WTC11 (cell line): Measurements from ENCODE around the gene NRAP. TPM values are rescaled to one million over a fixed set of nuclear protein-coding genes. Genes with fewer than 3 reads are reported as not detected.

Experiments
- ATAC-seq: fragments of 200-7000 bp; cut with Tn5 transposase; 2 replicates; pipeline ENCODE4 v1.10.0; 2021; ENCODE audit warnings: mild to moderate bottlenecking, moderate library complexity
- CTCF ChIA-PET: fragments of 300-600 bp; sonication (Branson Sonifier 250); formaldehyde crosslinking; loops from one replicate; lab custom pipeline; 2021; ENCODE audit warnings: antibody characterized with exemption; lab: Charles Lee
- POLR2A ChIA-PET: fragments of 350-600 bp; sonication (Branson Sonifier 250); formaldehyde crosslinking; loops from one replicate; lab custom pipeline; 2021; ENCODE audit warnings: antibody characterized with exemption; lab: Charles Lee
- DNase-seq: peaks from one replicate; pipeline ENCODE4 v3.0.0; 2021; ENCODE audit warnings: low spot score
- H3K27ac Mint-ChIP-seq: 2 replicates; pipeline ENCODE4 v1.8.0; 2021; ENCODE audit warnings: mixed read lengths
- H3K27me3 Mint-ChIP-seq: 2 replicates; pipeline ENCODE4 v1.8.0; 2021; ENCODE audit warnings: low read depth, mild to moderate bottlenecking, moderate library complexity, mixed read lengths
- H3K36me3 Mint-ChIP-seq: 2 replicates; pipeline ENCODE4 v1.8.0; 2021; ENCODE audit warnings: mixed read lengths
- H3K4me1 Mint-ChIP-seq: 2 replicates; pipeline ENCODE4 v1.8.0; 2022; ENCODE audit warnings: mixed read lengths
- H3K4me3 Mint-ChIP-seq: 2 replicates; pipeline ENCODE4 v1.8.0; 2021; ENCODE audit warnings: mild to moderate bottlenecking, moderate library complexity, mixed read lengths
- H3K9me3 Mint-ChIP-seq: 2 replicates; pipeline ENCODE4 v1.8.0; 2021; ENCODE audit warnings: mixed read lengths
- EMX1 ChIP-seq: fragments of 250-450 bp; sonication (Bioruptor Pico); IDR thresholded peaks from 2 replicates; pipeline ENCODE4 v1.8.0; 2021; ENCODE audit warnings: mild to moderate bottlenecking
- FOXJ3 ChIP-seq: sonication (generic); formaldehyde crosslinking; IDR thresholded peaks from 2 replicates; pipeline ENCODE4 v1.9.0; 2021; ENCODE audit warnings: missing genetic modification reagents, mild to moderate bottlenecking, borderline replicate concordance
- GRHL2 ChIP-seq: fragments of 250-450 bp; sonication (Bioruptor Pico); IDR thresholded peaks from 2 replicates; pipeline ENCODE4 v1.8.0; 2022; ENCODE audit warnings: mild to moderate bottlenecking, moderate library complexity; ENCODE audit not compliant: insufficient replicate concordance, severe bottlenecking
- MYBL2 ChIP-seq: sonication (generic); formaldehyde crosslinking; IDR thresholded peaks from 2 replicates; pipeline ENCODE4 v1.8.1; 2023; ENCODE audit warnings: mild to moderate bottlenecking, moderate library complexity, missing genetic modification reagents
- NR1H2 ChIP-seq: sonication (generic); formaldehyde crosslinking; IDR thresholded peaks from 2 replicates; pipeline ENCODE4 v1.9.0; 2021; ENCODE audit warnings: mild to moderate bottlenecking, moderate library complexity, missing genetic modification reagents
- OVOL2 ChIP-seq: fragments of 250-450 bp; sonication (Bioruptor Pico); IDR thresholded peaks from 2 replicates; pipeline ENCODE4 v1.9.0; 2021; ENCODE audit warnings: mild to moderate bottlenecking, borderline replicate concordance
- SMAD4 ChIP-seq: sonication (generic); formaldehyde crosslinking; IDR thresholded peaks from 2 replicates; pipeline ENCODE4 v1.8.0; 2022; ENCODE audit warnings: mild to moderate bottlenecking, missing genetic modification reagents
- TEAD1 ChIP-seq: sonication (generic); formaldehyde crosslinking; IDR thresholded peaks from 2 replicates; pipeline ENCODE4 v1.8.0; 2022; ENCODE audit warnings: mild to moderate bottlenecking, missing genetic modification reagents
- ZBTB21 ChIP-seq: sonication (generic); formaldehyde crosslinking; IDR thresholded peaks from 2 replicates; pipeline ENCODE4 v1.8.1; 2023; ENCODE audit warnings: mild to moderate bottlenecking, missing genetic modification reagents, borderline replicate concordance
- ZNF219 ChIP-seq: sonication (generic); formaldehyde crosslinking; IDR thresholded peaks from 2 replicates; pipeline ENCODE4 v1.8.0; 2023; ENCODE audit warnings: missing genetic modification reagents, mild to moderate bottlenecking, borderline replicate concordance
- ZNF232 ChIP-seq: sonication (generic); formaldehyde crosslinking; IDR thresholded peaks from 2 replicates; pipeline ENCODE4 v1.8.0; 2022; ENCODE audit warnings: mild to moderate bottlenecking, missing genetic modification reagents
- ZNF263 ChIP-seq: sonication (generic); formaldehyde crosslinking; IDR thresholded peaks from 2 replicates; pipeline ENCODE4 v1.8.1; 2022; ENCODE audit warnings: low read depth, mild to moderate bottlenecking, moderate library complexity, missing genetic modification reagents
- ZNF396 ChIP-seq: fragments of 250-450 bp; sonication (Bioruptor Pico); IDR thresholded peaks from 2 replicates; pipeline ENCODE4 v1.8.0; 2021; ENCODE audit warnings: mild to moderate bottlenecking, moderate library complexity, borderline replicate concordance
- total RNA-seq: library from RNA; stranded (reverse); gene quantifications from 3 replicates; pipeline ENCODE4 v1.2.3, GENCODE V29; 2021
- TF ChIP-seq, protein P1 (sequence below): fragments of 250-450 bp; sonication (Bioruptor Pico); conservative IDR thresholded peaks from 2 replicates; pipeline ENCODE4 v1.9.0; 2021; ENCODE audit warnings: mild to moderate bottlenecking
- TF ChIP-seq, protein P2 (sequence below): sonication (generic); formaldehyde crosslinking; IDR thresholded peaks from 2 replicates; pipeline ENCODE4 v1.8.1; 2022; ENCODE audit warnings: low read depth, missing genetic modification reagents, borderline replicate concordance
- TF ChIP-seq, protein P3 (sequence below): fragments of 200-600 bp; IDR thresholded peaks from 2 replicates; pipeline ENCODE4 v1.8.0; 2022; ENCODE audit warnings: antibody characterized with exemption
- TF ChIP-seq, protein P4 (sequence below): sonication (generic); formaldehyde crosslinking; IDR thresholded peaks from 2 replicates; pipeline ENCODE4 v1.8.1; 2023; ENCODE audit warnings: mild to moderate bottlenecking, missing genetic modification reagents, moderate library complexity
- TF ChIP-seq, protein P5 (sequence below): fragments of 250-450 bp; sonication (Bioruptor Pico); IDR thresholded peaks from 2 replicates; pipeline ENCODE4 v1.9.0; 2021; ENCODE audit warnings: mild to moderate bottlenecking
- TF ChIP-seq, protein P6 (sequence below): sonication (generic); formaldehyde crosslinking; IDR thresholded peaks from 2 replicates; pipeline ENCODE4 v1.8.0; 2022; ENCODE audit warnings: mild to moderate bottlenecking, missing genetic modification reagents
- TF ChIP-seq, protein P7 (sequence below): sonication (generic); formaldehyde crosslinking; IDR thresholded peaks from 2 replicates; pipeline ENCODE4 v1.8.1; 2022; ENCODE audit warnings: low read depth, mild to moderate bottlenecking, moderate library complexity, missing genetic modification reagents, borderline replicate concordance
- TF ChIP-seq, protein P8 (sequence below): sonication (generic); formaldehyde crosslinking; IDR thresholded peaks from 2 replicates; pipeline ENCODE4 v1.8.1; 2022; ENCODE audit warnings: mild to moderate bottlenecking, missing genetic modification reagents, moderate library complexity, borderline replicate concordance

The NRAP gene
- total RNA-seq, 1 experiment from 2014 or later = not detected

DNA sequence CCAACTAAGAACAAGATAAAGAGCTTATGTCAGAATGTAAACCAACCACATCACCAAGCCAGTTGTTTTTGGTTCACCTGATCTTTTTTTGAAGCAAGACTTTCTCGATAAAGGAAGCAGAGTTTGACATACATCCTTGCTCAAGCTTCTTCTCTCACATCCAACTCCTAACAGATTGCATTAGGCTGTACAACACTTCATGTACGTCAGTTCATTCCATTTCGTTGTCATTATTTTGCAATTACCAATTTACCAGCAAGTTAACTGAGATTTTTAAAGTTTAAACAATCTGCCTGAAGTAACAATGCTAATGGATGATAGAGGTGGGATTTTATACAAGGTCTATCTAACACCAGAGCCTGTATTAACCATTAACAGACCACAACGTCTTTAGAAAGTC, 41.0 kb downstream of the NRAP start (continued):
- TF ChIP-seq, protein P1, sequence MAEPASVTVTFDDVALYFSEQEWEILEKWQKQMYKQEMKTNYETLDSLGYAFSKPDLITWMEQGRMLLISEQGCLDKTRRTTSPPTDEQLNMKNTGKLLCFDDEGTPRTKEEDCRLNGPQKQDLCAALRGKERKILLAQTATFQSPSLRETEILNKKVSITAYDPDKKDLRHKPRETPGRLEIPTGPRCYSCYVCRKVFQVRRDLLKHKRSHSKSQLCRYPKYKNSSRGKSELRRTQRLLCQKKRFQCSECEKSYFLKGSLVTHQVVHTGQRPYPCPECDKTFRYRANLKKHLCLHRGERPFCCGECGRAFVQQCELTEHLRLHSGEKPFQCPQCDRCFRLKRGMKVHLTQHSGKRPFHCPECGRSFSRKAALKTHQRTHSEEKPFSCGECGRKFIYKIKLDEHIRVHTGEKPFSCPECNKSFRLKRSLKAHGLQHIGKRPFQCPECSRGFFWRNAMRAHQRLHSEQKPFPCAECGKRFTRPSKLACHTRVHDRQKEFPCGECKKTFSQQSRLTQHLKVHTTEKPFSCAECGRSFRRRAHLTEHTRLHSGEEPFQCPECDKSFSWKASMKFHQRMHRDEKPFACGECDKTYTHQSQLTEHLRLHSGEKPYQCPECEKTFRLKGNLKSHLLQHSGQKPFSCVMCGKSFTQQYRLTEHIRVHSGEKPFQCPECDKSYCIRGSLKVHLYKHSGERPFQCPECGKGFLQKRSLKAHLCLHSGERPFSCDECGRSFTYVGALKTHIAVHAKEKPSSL (CRISPR knock-in tag) = no peak
- no peak for TF ChIP-seq ZBTB21 (CRISPR knock-in tag)
- no peak for TF ChIP-seq ZNF232 (CRISPR knock-in tag)
- TF ChIP-seq ZNF263 (CRISPR knock-in tag) = no peak
- TF ChIP-seq OVOL2 = no peak
- TF ChIP-seq, protein P2, sequence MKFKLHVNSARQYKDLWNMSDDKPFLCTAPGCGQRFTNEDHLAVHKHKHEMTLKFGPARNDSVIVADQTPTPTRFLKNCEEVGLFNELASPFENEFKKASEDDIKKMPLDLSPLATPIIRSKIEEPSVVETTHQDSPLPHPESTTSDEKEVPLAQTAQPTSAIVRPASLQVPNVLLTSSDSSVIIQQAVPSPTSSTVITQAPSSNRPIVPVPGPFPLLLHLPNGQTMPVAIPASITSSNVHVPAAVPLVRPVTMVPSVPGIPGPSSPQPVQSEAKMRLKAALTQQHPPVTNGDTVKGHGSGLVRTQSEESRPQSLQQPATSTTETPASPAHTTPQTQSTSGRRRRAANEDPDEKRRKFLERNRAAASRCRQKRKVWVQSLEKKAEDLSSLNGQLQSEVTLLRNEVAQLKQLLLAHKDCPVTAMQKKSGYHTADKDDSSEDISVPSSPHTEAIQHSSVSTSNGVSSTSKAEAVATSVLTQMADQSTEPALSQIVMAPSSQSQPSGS (CRISPR knock-in tag) = no peak
- TF ChIP-seq, protein P3, sequence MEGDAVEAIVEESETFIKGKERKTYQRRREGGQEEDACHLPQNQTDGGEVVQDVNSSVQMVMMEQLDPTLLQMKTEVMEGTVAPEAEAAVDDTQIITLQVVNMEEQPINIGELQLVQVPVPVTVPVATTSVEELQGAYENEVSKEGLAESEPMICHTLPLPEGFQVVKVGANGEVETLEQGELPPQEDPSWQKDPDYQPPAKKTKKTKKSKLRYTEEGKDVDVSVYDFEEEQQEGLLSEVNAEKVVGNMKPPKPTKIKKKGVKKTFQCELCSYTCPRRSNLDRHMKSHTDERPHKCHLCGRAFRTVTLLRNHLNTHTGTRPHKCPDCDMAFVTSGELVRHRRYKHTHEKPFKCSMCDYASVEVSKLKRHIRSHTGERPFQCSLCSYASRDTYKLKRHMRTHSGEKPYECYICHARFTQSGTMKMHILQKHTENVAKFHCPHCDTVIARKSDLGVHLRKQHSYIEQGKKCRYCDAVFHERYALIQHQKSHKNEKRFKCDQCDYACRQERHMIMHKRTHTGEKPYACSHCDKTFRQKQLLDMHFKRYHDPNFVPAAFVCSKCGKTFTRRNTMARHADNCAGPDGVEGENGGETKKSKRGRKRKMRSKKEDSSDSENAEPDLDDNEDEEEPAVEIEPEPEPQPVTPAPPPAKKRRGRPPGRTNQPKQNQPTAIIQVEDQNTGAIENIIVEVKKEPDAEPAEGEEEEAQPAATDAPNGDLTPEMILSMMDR = no peak

DNA sequence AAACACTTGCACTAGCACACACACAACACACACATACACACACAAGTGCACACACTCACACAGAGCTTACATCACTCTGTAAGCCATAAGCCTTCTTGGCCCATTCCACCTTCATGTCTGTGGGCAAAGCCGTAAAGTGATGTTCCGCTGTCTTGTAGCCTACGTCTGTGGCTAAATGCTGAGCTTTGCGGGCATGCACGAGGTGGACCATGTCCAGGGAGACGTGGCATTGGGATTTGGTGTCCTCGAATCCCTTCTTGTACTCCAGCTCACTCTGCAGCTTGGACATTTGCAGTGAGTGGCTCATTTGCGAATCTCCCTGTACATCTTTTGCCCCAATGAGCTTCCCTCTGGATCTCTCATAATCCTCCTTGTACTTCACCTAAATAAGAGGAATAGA, 42.0 kb downstream of the NRAP start:
- ATAC-seq = no peak
- no peak for TF ChIP-seq MYBL2 (CRISPR knock-in tag)
- TF ChIP-seq, protein P4, sequence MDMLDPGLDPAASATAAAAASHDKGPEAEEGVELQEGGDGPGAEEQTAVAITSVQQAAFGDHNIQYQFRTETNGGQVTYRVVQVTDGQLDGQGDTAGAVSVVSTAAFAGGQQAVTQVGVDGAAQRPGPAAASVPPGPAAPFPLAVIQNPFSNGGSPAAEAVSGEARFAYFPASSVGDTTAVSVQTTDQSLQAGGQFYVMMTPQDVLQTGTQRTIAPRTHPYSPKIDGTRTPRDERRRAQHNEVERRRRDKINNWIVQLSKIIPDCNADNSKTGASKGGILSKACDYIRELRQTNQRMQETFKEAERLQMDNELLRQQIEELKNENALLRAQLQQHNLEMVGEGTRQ (CRISPR knock-in tag) = no peak
- no peak for TF ChIP-seq NR1H2 (CRISPR knock-in tag)
- TF ChIP-seq SMAD4 (CRISPR knock-in tag) = no peak
- TF ChIP-seq, protein P5, sequence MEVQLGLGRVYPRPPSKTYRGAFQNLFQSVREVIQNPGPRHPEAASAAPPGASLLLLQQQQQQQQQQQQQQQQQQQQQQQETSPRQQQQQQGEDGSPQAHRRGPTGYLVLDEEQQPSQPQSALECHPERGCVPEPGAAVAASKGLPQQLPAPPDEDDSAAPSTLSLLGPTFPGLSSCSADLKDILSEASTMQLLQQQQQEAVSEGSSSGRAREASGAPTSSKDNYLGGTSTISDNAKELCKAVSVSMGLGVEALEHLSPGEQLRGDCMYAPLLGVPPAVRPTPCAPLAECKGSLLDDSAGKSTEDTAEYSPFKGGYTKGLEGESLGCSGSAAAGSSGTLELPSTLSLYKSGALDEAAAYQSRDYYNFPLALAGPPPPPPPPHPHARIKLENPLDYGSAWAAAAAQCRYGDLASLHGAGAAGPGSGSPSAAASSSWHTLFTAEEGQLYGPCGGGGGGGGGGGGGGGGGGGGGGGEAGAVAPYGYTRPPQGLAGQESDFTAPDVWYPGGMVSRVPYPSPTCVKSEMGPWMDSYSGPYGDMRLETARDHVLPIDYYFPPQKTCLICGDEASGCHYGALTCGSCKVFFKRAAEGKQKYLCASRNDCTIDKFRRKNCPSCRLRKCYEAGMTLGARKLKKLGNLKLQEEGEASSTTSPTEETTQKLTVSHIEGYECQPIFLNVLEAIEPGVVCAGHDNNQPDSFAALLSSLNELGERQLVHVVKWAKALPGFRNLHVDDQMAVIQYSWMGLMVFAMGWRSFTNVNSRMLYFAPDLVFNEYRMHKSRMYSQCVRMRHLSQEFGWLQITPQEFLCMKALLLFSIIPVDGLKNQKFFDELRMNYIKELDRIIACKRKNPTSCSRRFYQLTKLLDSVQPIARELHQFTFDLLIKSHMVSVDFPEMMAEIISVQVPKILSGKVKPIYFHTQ = no peak
- TF ChIP-seq, protein P1 (CRISPR knock-in tag) = no peak
- TF ChIP-seq GRHL2 (CRISPR knock-in tag) = no peak
- TF ChIP-seq EMX1 (CRISPR knock-in tag) = no peak
- no peak for TF ChIP-seq ZNF219 (CRISPR knock-in tag)
- TF ChIP-seq, protein P6, sequence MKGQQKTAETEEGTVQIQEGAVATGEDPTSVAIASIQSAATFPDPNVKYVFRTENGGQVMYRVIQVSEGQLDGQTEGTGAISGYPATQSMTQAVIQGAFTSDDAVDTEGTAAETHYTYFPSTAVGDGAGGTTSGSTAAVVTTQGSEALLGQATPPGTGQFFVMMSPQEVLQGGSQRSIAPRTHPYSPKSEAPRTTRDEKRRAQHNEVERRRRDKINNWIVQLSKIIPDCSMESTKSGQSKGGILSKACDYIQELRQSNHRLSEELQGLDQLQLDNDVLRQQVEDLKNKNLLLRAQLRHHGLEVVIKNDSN (CRISPR knock-in tag) = no peak
- no peak for TF ChIP-seq ZNF263 (CRISPR knock-in tag)
- TF ChIP-seq, protein P7, sequence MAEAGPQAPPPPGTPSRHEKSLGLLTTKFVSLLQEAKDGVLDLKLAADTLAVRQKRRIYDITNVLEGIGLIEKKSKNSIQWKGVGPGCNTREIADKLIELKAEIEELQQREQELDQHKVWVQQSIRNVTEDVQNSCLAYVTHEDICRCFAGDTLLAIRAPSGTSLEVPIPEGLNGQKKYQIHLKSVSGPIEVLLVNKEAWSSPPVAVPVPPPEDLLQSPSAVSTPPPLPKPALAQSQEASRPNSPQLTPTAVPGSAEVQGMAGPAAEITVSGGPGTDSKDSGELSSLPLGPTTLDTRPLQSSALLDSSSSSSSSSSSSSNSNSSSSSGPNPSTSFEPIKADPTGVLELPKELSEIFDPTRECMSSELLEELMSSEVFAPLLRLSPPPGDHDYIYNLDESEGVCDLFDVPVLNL = no peak
- no peak for TF ChIP-seq FOXJ3
- TF ChIP-seq, protein P8, sequence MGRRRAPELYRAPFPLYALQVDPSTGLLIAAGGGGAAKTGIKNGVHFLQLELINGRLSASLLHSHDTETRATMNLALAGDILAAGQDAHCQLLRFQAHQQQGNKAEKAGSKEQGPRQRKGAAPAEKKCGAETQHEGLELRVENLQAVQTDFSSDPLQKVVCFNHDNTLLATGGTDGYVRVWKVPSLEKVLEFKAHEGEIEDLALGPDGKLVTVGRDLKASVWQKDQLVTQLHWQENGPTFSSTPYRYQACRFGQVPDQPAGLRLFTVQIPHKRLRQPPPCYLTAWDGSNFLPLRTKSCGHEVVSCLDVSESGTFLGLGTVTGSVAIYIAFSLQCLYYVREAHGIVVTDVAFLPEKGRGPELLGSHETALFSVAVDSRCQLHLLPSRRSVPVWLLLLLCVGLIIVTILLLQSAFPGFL (CRISPR knock-in tag) = no peak
- TF ChIP-seq ZNF396 (CRISPR knock-in tag) = no peak
- TF ChIP-seq TEAD1 (CRISPR knock-in tag) = no peak

More for the DNA sequence above, 42.0 kb downstream of the NRAP start:
- Mint-ChIP-seq H3K4me1 (peaks cover 40% of the 10 kb centered on the region), H3K36me3 (no peaks in the 10 kb centered on the region), H3K27ac (no peak overlapping the region), H3K9me3 (no peaks in the 10 kb centered on the region), H3K27me3 (peaks cover 14% of the 10 kb centered on the region; the same call in 1 of the 2 replicates), H3K4me3 (no peak overlapping the region)
- no peak for DNase-seq
- ChIA-PET POLR2A (no interaction called here), CTCF (interaction anchor here (1.5 kb wide), 1 partner anchor 57 kb away, joined by 4 read pairs; no protein-coding TSS in a partner anchor)
